Mesodermal cell (in vitro differentiated cells): ENCODE measurements around the gene ZNF562. TPM values are rescaled to one million over a fixed set of nuclear protein-coding genes. Genes with fewer than 3 reads are reported as not detected.
A peak's percentile ranks its signal among the peaks of the same experiment; 100 is the strongest.
"Not testable (repeated sequence)": the region's sequence is repeated elsewhere in the genome, so short reads cannot be mapped to it uniquely, and the experiment has no call there.

Experiments
- H3K27ac ChIP-seq: 2 replicates; pipeline ENCODE4 v1.7.0; 2013; ENCODE audit warnings: mild to moderate bottlenecking, low read depth, low read length, moderate library complexity; ENCODE audit not compliant: severe bottlenecking
- H3K36me3 ChIP-seq: 2 replicates; pipeline ENCODE4 v1.7.1; 2013; ENCODE audit warnings: mild to moderate bottlenecking, low read length, moderate library complexity; ENCODE audit not compliant: control insufficient read depth, insufficient read depth
- H3K4me1 ChIP-seq: one replicate; pipeline ENCODE4 v1.7.1; 2013; ENCODE audit warnings: mild to moderate bottlenecking, low read length; ENCODE audit not compliant: insufficient read depth, control insufficient read depth, poor library complexity, severe bottlenecking
- H3K4me3 ChIP-seq: 2 replicates; pipeline ENCODE4 v1.7.0; 2013; ENCODE audit warnings: low read length, control low read depth, mild to moderate bottlenecking; ENCODE audit not compliant: insufficient read depth, poor library complexity, severe bottlenecking; ENCODE audit errors: extremely low read depth
- H3K9me3 ChIP-seq: 2 replicates; pipeline ENCODE4 v1.7.1; 2013; ENCODE audit warnings: mild to moderate bottlenecking, low read length, moderate library complexity; ENCODE audit not compliant: control insufficient read depth
- WGBS, 2 experiments: methylation state at CpG; one replicate each; pipeline ENCODE4 v1.1.5; 2013; ENCODE audit warnings: missing lambda C conversion rate in 2 of 2; ENCODE audit not compliant: insufficient coverage in 2 of 2; 5-methylcytosine and 5-hydroxymethylcytosine counted together
- polyA plus RNA-seq, 2 experiments: library from polyadenylated mRNA; stranded (reverse); fragments of 50-300 nt; gene quantifications; one replicate each; pipeline ENCODE4 v1.2.3, GENCODE V29; 2013

The ZNF562 gene
- 15.2 TPM for polyA plus RNA-seq (2013, experiment 1 of 2)
- polyA plus RNA-seq (2013, experiment 2 of 2), result 14.7 TPM

DNA sequence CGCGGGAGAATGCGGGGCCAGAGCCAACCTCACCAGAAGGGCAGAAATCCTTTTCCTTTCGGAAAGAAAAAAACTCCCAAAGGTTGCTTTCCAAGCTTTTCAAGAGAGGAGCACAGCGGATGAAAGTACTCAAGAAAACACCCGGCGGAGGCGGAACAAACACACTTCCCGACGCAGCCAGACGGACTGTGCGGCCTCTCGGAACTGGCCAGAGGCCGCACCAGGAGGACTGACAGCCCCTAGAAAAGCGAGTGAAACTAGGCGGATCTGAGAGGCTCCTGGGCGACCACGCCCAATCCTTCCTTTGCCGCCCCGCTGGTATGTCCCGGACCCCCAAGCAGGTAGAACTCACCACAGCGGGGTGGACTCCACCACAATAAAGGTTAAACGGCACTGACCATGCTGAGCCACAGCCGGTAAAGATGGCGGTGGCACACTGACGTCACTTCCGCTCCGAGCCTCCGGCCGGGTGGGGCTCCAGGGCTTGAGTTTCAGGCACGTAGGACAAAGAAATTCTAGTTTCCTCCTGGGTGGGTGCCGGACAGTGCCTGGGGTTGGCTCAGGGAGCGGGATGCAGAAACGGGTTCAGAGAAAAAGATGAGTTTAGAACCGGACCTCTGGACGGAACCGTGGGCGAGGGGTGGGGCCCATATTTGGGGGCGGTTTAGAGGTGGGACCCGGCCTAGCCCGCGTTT lies at the start of gene ZNF562:
TSS of gene ZNF562 (minus strand) at position 438 of the 695 bp plus-strand sequence. CDS start 14,356 bp downstream, outside the sequence.
- no peaks in the 10 kb centered on the region for H3K4me1 ChIP-seq
- peak within 1 kb of the TSS; percentile 74 for H3K4me3 ChIP-seq
- WGBS, 2 experiments, result 24 to 27% methylated on average over 37 to 39 of the region's 42 CpGs
- H3K27ac ChIP-seq, result peak within 1 kb of the TSS; percentile 96
- peaks cover 36% of the 10 kb centered on the region for H3K36me3 ChIP-seq
- peaks cover 38% of the 10 kb centered on the region for H3K9me3 ChIP-seq

DNA sequence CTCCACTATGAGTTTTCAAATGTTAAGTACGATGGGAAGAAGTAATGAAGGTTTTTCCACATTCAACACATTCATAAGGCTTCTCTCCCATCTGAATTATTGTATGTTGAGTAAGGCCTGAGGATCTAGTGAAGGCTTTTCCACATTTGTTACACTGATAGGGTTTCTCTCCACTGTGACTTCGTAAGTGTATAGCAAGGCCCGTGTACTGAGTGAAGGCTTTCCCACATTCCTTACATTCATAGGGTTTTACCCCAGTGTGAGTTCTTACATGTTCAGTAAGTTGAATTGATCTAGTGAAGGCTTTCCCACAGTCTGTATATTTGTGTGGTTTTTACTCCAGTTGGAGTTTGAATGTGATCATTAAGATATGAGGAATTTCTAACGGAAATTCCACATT lies 49.3 kb upstream of the ZNF562 start:
- Histone ChIP-seq H3K27ac (no peak overlapping the region), H3K4me3 (no peak overlapping the region), H3K9me3 (peaks cover 9% of the 10 kb centered on the region), H3K4me1 (no peaks in the 10 kb centered on the region), H3K36me3 (no peaks in the 10 kb centered on the region)
- WGBS, 2 experiments, result no CpG with 5 or more reads among the region's 4 CpGs

DNA sequence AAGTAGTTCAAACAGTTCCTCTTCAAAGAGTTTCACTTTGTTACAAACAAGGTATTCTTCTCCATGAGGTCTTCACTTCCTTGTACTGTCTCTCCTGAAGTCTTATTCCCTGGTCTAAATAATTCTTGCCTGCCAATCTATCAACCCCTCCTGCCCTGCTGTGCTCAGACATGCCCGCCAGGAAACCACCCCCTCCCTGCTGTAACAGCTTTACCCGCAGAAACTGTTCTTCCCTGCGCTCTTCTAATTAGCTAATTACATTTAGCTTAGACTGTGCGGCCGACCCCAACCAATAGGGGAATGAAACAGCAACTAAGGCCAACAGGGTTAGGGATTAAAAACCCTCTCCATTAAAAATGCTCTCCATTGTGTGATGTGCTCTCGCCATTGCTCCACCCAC lies 47.0 kb upstream of the ZNF562 start:
- H3K36me3 ChIP-seq, result no peaks in the 10 kb centered on the region
- H3K4me1 ChIP-seq, result no peaks in the 10 kb centered on the region
- no peak overlapping the region for H3K4me3 ChIP-seq
- H3K9me3 ChIP-seq, result peaks cover 9% of the 10 kb centered on the region
- 59 to 71% methylated on average over 4 to 6 of the region's 6 CpGs for WGBS, 2 experiments
- H3K27ac ChIP-seq, result no peak overlapping the region

DNA sequence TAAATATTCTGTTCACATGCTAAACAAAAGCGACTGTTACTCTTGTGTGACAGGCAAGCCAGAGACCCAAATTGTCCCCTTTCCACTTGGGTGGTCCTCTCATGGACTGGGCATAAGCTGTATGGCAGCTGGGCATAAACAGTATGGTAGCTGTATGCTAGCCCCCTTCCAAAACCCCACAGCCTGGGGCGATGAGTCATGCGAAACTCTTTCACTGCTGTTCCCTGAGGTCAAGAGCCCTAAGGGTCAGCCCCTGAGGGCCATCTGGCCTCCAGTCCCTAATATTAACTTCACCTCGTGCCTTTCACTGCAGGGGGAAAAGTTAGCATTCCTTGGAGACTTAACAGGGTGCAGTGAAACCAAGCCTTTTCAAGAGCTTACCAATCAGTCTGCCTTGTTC lies 45.6 kb upstream of the ZNF562 start:
- Histone ChIP-seq H3K9me3 (peaks cover 8% of the 10 kb centered on the region), H3K4me3 (no peak overlapping the region), H3K36me3 (no peaks in the 10 kb centered on the region), H3K27ac (no peak overlapping the region), H3K4me1 (no peaks in the 10 kb centered on the region)
- 40% methylated on average over 1 of the region's 4 CpGs; no CpG with 5 or more reads in 1 of the 2 experiments for WGBS, 2 experiments

DNA sequence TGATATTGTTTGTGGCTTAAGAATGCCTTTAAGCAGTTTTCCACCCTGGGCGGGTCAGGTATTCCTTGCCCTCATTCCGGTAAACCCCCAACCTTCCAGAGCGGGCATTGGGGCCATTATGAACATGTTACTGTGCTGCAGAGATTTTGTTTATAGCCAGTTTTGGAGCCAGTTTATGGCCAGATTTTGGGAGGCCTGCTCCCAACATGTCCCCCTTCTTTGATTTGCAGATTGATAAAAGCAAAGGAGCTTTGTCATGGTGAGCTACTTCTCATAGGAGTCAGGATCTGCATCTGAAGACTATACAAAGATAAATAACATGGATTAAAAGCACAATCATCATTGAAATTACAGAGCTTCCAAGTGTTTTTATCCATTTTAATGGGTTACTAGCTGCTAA lies 36.9 kb upstream of the ZNF562 start:
- H3K4me3 ChIP-seq, result no peak overlapping the region
- H3K27ac ChIP-seq, result no peak overlapping the region
- H3K4me1 ChIP-seq, result no peaks in the 10 kb centered on the region
- peaks cover 14% of the 10 kb centered on the region for H3K9me3 ChIP-seq
- WGBS, 2 experiments, result 72 to 100% methylated on average over 2 to 3 of the region's 3 CpGs
- H3K36me3 ChIP-seq, result no peaks in the 10 kb centered on the region

DNA sequence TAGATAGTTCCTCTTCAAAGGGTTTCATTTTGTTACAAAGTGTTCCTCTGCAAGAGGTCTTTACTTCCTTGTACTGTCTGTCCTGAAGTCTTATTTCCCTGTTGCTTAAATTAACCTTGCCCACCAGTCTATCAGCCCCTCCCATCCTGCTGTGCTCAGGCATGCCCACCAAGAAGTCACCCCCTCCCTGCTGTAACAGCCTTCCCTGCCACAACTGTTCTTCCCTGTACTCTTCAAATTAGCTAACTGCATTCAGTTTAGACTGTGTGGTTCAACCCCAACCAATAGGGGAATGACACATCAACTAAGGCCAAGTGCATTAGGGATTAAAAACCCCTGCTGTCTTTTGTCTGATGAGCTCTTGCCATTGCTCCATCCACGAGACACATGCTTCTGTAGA lies 34.4 kb upstream of the ZNF562 start:
- Histone ChIP-seq H3K9me3 (peaks cover 14% of the 10 kb centered on the region), H3K27ac (no peak overlapping the region), H3K4me3 (no peak overlapping the region), H3K36me3 (no peaks in the 10 kb centered on the region), H3K4me1 (no peaks in the 10 kb centered on the region)
- WGBS, 2 experiments, result 63 to 83% methylated on average over 1 of the region's 1 CpG

DNA sequence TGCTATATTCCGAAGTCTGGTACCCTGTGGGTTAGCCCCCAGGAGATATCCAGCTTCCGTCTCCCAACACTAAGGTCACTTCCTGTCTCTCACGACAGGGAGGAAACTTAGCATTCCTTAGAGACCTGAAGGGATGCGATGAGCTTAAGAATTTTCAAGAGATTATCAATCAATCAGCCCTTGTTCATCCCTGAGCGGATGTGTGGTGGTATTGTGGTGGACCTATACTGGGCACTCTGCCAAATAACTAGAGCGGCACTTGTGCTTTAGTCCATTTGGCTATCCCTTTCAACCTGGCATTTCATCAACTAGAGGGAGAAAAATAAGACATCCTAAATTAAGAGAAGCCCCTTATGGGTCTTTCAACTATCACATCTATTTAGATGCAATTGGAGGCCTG lies 30.9 kb upstream of the ZNF562 start:
- H3K4me1 ChIP-seq, result no peaks in the 10 kb centered on the region
- H3K36me3 ChIP-seq, result no peaks in the 10 kb centered on the region
- H3K27ac ChIP-seq, result no peak overlapping the region
- H3K9me3 ChIP-seq, result peaks cover 17% of the 10 kb centered on the region
- WGBS, 2 experiments, result 87 to 90% methylated on average over 2 to 3 of the region's 6 CpGs
- no peak overlapping the region for H3K4me3 ChIP-seq

DNA sequence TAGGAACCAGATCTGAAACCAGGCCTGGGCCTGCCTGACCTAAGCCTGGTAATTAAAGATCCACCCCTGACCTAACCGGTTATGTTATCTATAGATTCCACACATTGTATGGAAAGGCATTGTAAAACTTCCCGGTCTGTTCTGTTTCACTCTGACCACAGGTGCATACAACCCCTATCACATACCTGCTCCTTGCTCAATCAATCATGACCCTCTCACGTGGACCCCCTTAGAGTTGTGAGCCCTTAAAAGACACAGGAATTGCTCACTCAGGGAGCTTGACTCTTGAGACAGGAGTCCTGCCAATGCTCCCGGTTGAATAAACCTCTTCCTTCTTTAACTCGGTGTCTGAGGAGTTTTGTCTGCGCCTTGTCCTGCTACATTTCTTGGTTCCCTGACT lies 27.3 kb upstream of the ZNF562 start:
- WGBS, 2 experiments, result 87 to 93% methylated on average over 4 to 5 of the region's 6 CpGs

DNA sequence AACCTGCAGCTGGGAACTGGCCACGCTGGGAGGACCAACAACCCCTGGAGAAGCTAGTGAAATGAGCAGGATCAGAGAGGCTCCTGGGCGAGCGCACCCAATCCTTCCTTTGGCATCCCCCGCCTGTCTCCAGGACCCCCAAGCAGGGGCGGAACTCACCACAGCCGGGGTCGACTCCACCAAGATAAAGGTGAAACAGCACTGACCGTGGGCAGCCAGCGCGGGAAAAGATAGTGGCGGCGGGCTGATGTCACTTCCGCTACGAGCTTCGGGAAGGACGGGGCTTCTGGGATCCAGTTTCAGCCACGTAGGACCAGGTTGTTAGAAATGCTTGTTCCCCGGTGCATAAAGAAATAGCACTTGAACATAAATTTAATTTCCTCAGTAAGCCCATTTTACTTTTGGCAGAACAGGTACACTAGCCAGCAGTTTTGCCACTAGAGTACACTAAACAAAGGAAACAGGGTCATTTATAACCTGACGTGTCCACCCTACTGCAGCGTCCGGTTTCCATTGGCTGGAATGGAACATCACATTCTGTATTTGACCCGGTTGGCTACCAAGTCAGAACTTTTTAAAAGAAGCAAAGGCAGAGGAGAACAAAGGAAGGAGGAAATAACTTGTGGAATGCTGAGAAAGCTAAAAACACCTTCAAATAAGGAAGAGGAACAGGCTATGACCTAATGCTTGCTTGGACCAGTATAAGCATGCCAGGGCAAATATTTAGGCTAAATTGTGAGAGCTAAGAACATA lies 25.5 kb upstream of the ZNF562 start:
- Histone ChIP-seq H3K36me3 (no peaks in the 10 kb centered on the region), H3K4me1 (no peaks in the 10 kb centered on the region), H3K4me3 (no peak overlapping the region), H3K27ac (no peak overlapping the region), H3K9me3 (peaks cover 7% of the 10 kb centered on the region)
- 95% methylated on average over 21 to 22 of the region's 22 CpGs for WGBS, 2 experiments

More for the DNA sequence above, 27.3 kb upstream of the ZNF562 start:
- Histone ChIP-seq H3K36me3 (no peaks in the 10 kb centered on the region), H3K27ac (no peak overlapping the region), H3K4me1 (no peaks in the 10 kb centered on the region), H3K4me3 (no peak overlapping the region), H3K9me3 (peaks cover 7% of the 10 kb centered on the region)

DNA sequence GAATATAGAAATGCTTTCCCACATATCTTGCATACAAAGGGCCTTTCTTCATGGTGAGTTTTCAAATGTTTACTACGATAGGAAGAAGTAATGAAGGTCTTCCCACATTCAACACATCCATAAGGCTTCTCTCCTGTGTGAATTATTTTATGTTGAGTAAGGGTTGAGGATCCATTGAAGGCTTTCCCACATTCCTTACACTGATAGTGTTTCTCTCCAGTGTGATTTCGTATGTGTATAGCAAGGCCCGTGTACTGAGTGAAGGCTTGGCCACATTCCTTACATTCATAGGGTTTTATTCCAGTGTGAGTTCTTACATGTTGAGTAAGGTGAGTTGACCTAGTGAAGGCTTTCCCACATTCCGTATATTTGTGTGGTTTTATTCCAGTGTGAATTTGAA lies 15.4 kb upstream of the ZNF562 start:
- H3K36me3 ChIP-seq, H3K27ac ChIP-seq, H3K4me3 ChIP-seq, H3K4me1 ChIP-seq: not testable (repeated sequence)
- WGBS, 2 experiments, result no CpG with 5 or more reads among the region's 4 CpGs
- peaks cover 17% of the 10 kb centered on the region for H3K9me3 ChIP-seq

DNA sequence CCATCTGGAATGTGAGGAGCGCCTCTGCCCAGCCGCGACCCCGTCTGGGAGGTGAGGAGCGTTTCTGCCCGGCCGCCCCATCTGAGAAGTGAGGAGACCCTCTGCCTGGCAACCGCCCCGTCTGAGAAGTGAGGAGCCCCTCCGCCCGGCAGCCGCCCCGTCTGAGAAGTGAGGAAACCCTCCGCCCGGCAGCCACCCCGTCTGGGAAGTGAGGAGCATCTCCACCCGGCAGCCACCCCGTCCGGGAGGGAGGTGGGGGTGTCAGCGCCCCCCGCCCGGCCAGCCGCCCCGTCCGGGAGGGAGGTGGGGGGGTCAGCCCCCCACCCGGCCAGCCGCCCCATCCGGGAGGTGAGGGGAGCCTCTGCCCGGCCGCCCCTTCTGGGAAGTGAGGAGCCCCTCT lies 5.1 kb upstream of the ZNF562 start:
- 94 to 97% methylated on average over 3 to 6 of the region's 30 CpGs for whole genome bisulfite sequencing, 2 experiments
- not testable (repeated sequence) for H3K36me3 ChIP-seq, H3K4me1 ChIP-seq, H3K9me3 ChIP-seq, H3K27ac ChIP-seq, H3K4me3 ChIP-seq
